Mammary epithelial cell (primary cell): ENCODE measurements around the gene TMC4.

ENCODE experiments used
- EZH2 ChIP-seq: IDR thresholded peaks from 2 replicates; pipeline ENCODE4 v1.6.1; 2012; ENCODE audit warnings: low read length, inconsistent platforms, borderline replicate concordance
- TF ChIP-seq, protein P1 (sequence below), 2 donors: IDR thresholded peaks in 1 of 2; conservative IDR thresholded peaks in 1 of 2; 2 replicates each; pipeline ENCODE4 v1.5.1; 2011 to 2012; ENCODE audit warnings: inconsistent platforms in 2 of 2, low read length in 2 of 2, mild to moderate bottlenecking in 2 of 2, control low read depth in 1 of 2, low read depth in 1 of 2; ENCODE audit not compliant: insufficient read depth in 1 of 2; ENCODE audit errors: extremely low read depth in 1 of 2

DNA sequence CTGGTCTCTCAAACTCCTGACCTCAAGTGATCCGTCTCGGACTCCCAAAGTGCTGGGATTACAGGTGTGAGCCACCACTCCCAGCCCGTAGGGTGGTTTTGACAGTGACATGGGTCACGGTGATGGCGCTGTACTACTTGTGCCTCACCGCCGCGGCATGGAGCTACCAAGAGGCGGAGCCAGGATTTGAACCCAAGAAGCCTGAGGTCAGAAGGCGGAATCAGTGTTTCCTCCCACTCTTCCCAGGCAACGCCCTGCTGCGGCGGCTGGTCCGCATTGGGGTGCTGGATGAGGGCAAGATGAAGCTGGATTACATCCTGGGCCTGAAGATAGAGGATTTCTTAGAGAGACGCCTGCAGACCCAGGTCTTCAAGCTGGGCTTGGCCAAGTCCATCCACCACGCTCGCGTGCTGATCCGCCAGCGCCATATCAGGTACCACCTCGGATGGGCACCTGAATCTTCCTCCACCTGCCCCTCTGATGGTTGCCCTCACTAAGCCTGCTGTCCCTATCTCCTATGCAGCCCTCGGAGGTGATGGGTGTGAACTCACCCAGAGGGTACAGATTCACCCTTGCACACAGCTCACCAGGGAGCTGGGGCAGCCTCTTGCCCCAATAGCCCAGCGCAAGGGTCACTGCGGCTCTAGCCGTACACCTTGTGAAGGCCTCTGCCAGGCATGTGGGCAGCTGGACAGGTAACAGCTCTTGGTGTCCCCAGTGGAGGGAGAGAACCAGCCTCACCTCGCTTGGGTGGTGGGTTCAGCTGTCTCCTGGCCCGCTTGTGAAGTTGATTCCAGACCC, 33.3 kb upstream of the TMC4 start:
- TF ChIP-seq, protein P1, sequence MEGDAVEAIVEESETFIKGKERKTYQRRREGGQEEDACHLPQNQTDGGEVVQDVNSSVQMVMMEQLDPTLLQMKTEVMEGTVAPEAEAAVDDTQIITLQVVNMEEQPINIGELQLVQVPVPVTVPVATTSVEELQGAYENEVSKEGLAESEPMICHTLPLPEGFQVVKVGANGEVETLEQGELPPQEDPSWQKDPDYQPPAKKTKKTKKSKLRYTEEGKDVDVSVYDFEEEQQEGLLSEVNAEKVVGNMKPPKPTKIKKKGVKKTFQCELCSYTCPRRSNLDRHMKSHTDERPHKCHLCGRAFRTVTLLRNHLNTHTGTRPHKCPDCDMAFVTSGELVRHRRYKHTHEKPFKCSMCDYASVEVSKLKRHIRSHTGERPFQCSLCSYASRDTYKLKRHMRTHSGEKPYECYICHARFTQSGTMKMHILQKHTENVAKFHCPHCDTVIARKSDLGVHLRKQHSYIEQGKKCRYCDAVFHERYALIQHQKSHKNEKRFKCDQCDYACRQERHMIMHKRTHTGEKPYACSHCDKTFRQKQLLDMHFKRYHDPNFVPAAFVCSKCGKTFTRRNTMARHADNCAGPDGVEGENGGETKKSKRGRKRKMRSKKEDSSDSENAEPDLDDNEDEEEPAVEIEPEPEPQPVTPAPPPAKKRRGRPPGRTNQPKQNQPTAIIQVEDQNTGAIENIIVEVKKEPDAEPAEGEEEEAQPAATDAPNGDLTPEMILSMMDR (conservative IDR thresholded peaks at IDR 0.05 in 1 of 2, IDR thresholded peaks at IDR 0.05 in 1 of 2; ENCODE audit: extremely low read depth in 1 of 2, insufficient read depth in 1 of 2, low read depth in 1 of 2, low read length in 2 of 2): no peak
- no peak for TF ChIP-seq EZH2
